Progenitor cell of endocrine pancreas (in vitro differentiated cells): ENCODE results near the gene SHLD1. TPM values are rescaled to one million over a fixed set of nuclear protein-coding genes. Genes with fewer than 3 reads are reported as not detected.

ENCODE experiments used
- DNase-seq: peaks from one replicate; pipeline ENCODE4 v3.0.0; 2021; ENCODE audit warnings: low spot score; ENCODE audit not compliant: unreplicated experiment
- H3K27ac Mint-ChIP-seq: 2 replicates; pipeline ENCODE4 v1.8.0; 2021; ENCODE audit warnings: mild to moderate bottlenecking, moderate library complexity, mixed read lengths
- H3K27me3 Mint-ChIP-seq: 2 replicates; pipeline ENCODE4 v1.8.0; 2021; ENCODE audit warnings: mixed read lengths
- H3K36me3 Mint-ChIP-seq: 2 replicates; pipeline ENCODE4 v1.8.0; 2022; ENCODE audit warnings: mixed read lengths; ENCODE audit not compliant: insufficient read depth
- H3K4me1 Mint-ChIP-seq: 2 replicates; pipeline ENCODE4 v1.8.0; 2021; ENCODE audit warnings: low read depth, mixed read lengths
- H3K4me3 Mint-ChIP-seq: 2 replicates; pipeline ENCODE4 v1.8.0; 2021; ENCODE audit warnings: low read depth, mild to moderate bottlenecking, moderate library complexity, mixed read lengths
- H3K9me3 Mint-ChIP-seq: 2 replicates; pipeline ENCODE4 v1.8.0; 2021; ENCODE audit warnings: low read depth, mixed read lengths
- CTCF ChIP-seq: fragments of 200-600 bp; sonication (generic); IDR thresholded peaks from one replicate; pipeline ENCODE4 v1.5.0; 2021; ENCODE audit warnings: antibody characterized with exemption, mild to moderate bottlenecking; ENCODE audit not compliant: unreplicated experiment
- total RNA-seq: library from RNA; stranded (reverse); gene quantifications from 2 replicates; pipeline ENCODE4 v1.2.1, GENCODE V29; 2021

The SHLD1 gene
- total RNA-seq, 1 donor from 2014 or later, result 8.5 TPM

- peaks cover 3% of the 10 kb centered on the region for H3K36me3 Mint-ChIP-seq
- no peak for DNase-seq
- TF ChIP-seq CTCF, result no peak
- H3K9me3 Mint-ChIP-seq, result no peaks in the 10 kb centered on the region
- H3K27ac Mint-ChIP-seq, result no peak overlapping the region
- H3K27me3 Mint-ChIP-seq, result no peaks in the 10 kb centered on the region
- peaks cover 2% of the 10 kb centered on the region for H3K4me1 Mint-ChIP-seq
- H3K4me3 Mint-ChIP-seq, result no peak overlapping the region
These were observed 16.0 kb downstream of the SHLD1 start for GRCh38 chr20:5766085-5766764.

- Mint-ChIP-seq H3K4me3 (no peak overlapping the region), H3K27me3 (no peaks in the 10 kb centered on the region)
These were observed 17.4 kb downstream of the SHLD1 start for GRCh38 chr20:5767493-5768098.

GRCh38 chr20:5770231-5770986 is 20.2 kb downstream of the SHLD1 start:
- TF ChIP-seq CTCF, result no peak
- Mint-ChIP-seq H3K9me3 (no peaks in the 10 kb centered on the region), H3K4me3 (no peak overlapping the region), H3K27me3 (no peaks in the 10 kb centered on the region), H3K27ac (no peak overlapping the region), H3K4me1 (no peaks in the 10 kb centered on the region), H3K36me3 (peaks cover 7% of the 10 kb centered on the region)
- no peak for DNase-seq

More at GRCh38 chr20:5767493-5768098, 17.4 kb downstream of the SHLD1 start:
- DNase-seq, result no peak
- no peak for TF ChIP-seq CTCF
- Mint-ChIP-seq H3K9me3 (no peaks in the 10 kb centered on the region), H3K36me3 (peaks cover 3% of the 10 kb centered on the region), H3K4me1 (peaks cover 2% of the 10 kb centered on the region), H3K27ac (no peak overlapping the region)

GRCh38 chr20:5770987-5771318 is 20.8 kb downstream of the SHLD1 start:
- no peaks in the 10 kb centered on the region for H3K27me3 Mint-ChIP-seq
- H3K4me3 Mint-ChIP-seq, result no peak overlapping the region
- no peak for TF ChIP-seq CTCF
- peaks cover 7% of the 10 kb centered on the region for H3K36me3 Mint-ChIP-seq
- no peak for DNase-seq
- no peaks in the 10 kb centered on the region for H3K9me3 Mint-ChIP-seq
- no peaks in the 10 kb centered on the region for H3K4me1 Mint-ChIP-seq
- no peak overlapping the region for H3K27ac Mint-ChIP-seq

- Mint-ChIP-seq H3K27ac (no peak overlapping the region), H3K27me3 (no peaks in the 10 kb centered on the region), H3K4me1 (no peaks in the 10 kb centered on the region), H3K9me3 (no peaks in the 10 kb centered on the region), H3K36me3 (peaks cover 8% of the 10 kb centered on the region), H3K4me3 (no peak overlapping the region)
- no peak for TF ChIP-seq CTCF
- DNase-seq, result no peak
These were observed 22.5 kb downstream of the SHLD1 start for GRCh38 chr20:5772704-5773103.
